GM19463 (cell line): Measurements from ENCODE around the gene MYO7A.

Experiments
- ATAC-seq: cut with Tn5 transposase; IDR thresholded peaks from one replicate; pipeline ENCODE4 v1.9.1; 2021; ENCODE audit warnings: mild to moderate bottlenecking, moderate library complexity; ENCODE audit not compliant: unreplicated experiment

Gene MYO7A

GRCh38 chr11:77211040-77211451 lies 83.0 kb downstream of the MYO7A start:
- ATAC-seq = no peak

GRCh38 chr11:77211594-77212251 lies 83.7 kb downstream of the MYO7A start:
- no peak for ATAC-seq

- ATAC-seq = no peak
Measured at GRCh38 chr11:77212314-77213007, 84.4 kb downstream of the MYO7A start.

GRCh38 chr11:77213029-77213579 lies 85.1 kb downstream of the MYO7A start:
- ATAC-seq = no peak

- no peak for ATAC-seq
Measured at GRCh38 chr11:77213589-77214428, 85.8 kb downstream of the MYO7A start.

GRCh38 chr11:77214557-77214956 lies 86.5 kb downstream of the MYO7A start:
- no peak for ATAC-seq

GRCh38 chr11:77215106-77215505 lies 87.1 kb downstream of the MYO7A start:
- ATAC-seq = no peak

- no peak for ATAC-seq
Measured at GRCh38 chr11:77217156-77217555, 89.1 kb downstream of the MYO7A start.

GRCh38 chr11:77223797-77224196 lies 95.8 kb downstream of the MYO7A start:
- ATAC-seq = no peak

- no peak for ATAC-seq
Measured at GRCh38 chr11:77230878-77231605, 103.0 kb downstream of the MYO7A start.

GRCh38 chr11:77231800-77232199 lies 103.8 kb downstream of the MYO7A start:
- ATAC-seq = no peak

- ATAC-seq = no peak
Measured at GRCh38 chr11:77232242-77232641, 104.2 kb downstream of the MYO7A start.

GRCh38 chr11:77233011-77233410 lies 105.0 kb downstream of the MYO7A start:
- ATAC-seq = no peak

- no peak for ATAC-seq
Measured at GRCh38 chr11:77236901-77237300, 108.9 kb downstream of the MYO7A start.

GRCh38 chr11:77244277-77245027 lies 116.4 kb downstream of the MYO7A start:
- ATAC-seq = no peak

GRCh38 chr11:77249427-77249826 lies 121.4 kb downstream of the MYO7A start:
- no peak for ATAC-seq

GRCh38 chr11:77250881-77251640 lies 123.0 kb downstream of the MYO7A start:
- no peak for ATAC-seq

- no peak for ATAC-seq
Measured at GRCh38 chr11:77252555-77253270, 124.7 kb downstream of the MYO7A start.

GRCh38 chr11:77253690-77254089 lies 125.6 kb downstream of the MYO7A start:
- no peak for ATAC-seq
